ENCODE measurements around the gene COMTD1. TPM values are rescaled to one million over a fixed set of nuclear protein-coding genes. Genes with fewer than 3 reads are reported as not detected.

Gene COMTD1
- polyA plus RNA-seq, 1 of the 3 experiments (the other 2 are of a cell fraction), result 7.6 TPM

DNA sequence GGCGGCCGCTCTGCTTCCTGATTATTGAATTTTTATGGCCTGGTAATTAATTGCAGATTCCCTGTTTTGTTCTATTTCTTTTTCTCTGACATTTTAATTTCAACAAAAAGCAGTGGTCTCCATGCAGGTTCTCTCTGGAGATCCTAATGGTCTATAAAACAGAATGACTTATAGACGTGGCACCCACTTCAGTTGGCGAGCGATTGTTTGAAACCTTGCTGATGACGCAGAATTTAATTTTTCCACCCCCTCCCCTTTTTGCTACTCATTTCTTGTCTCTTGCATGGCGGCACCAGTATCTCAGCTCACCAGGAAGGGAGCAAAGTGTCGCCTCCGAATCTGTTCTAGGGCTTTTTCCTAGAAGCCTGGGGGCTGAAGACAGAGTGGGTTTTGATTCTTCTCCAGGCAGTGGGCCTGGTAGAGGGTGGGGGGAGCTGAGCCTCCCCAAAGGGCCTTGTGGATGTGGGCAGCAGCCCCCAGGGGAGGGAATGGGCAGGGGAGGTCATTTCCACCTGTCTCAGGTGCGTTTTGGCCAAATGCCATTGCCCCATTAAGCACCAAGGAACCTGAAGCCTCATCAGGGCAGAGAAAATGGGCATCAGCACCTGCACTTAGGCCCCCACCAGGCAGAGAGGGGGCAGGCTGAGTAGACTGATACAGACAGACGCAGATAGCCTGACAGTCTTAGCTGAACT is 3.5 kb upstream of the COMTD1 start:
- ChIA-PET POLR2A (no interaction called here), CTCF (interaction anchor here (1.1 to 5.5 kb wide), 5 partner anchors 9 to 127 kb away, joined by 4 to 40 read pairs (median 5); partner anchors contain the start of gene SAMD8)
- no peaks in the 10 kb centered on the region for H3K36me3 ChIP-seq (replicated peaks in 1 of 2; ENCODE audit: control insufficient read depth in 1 of 2, insufficient read depth in 2 of 2, low read length in 1 of 2)
- no peak overlapping the region for H3K4me3 ChIP-seq (ENCODE audit: low read depth in 2 of 2, low read length in 1 of 2)
- no peaks in the 10 kb centered on the region for H3K9me2 ChIP-seq
- TF ChIP-seq, protein P1, sequence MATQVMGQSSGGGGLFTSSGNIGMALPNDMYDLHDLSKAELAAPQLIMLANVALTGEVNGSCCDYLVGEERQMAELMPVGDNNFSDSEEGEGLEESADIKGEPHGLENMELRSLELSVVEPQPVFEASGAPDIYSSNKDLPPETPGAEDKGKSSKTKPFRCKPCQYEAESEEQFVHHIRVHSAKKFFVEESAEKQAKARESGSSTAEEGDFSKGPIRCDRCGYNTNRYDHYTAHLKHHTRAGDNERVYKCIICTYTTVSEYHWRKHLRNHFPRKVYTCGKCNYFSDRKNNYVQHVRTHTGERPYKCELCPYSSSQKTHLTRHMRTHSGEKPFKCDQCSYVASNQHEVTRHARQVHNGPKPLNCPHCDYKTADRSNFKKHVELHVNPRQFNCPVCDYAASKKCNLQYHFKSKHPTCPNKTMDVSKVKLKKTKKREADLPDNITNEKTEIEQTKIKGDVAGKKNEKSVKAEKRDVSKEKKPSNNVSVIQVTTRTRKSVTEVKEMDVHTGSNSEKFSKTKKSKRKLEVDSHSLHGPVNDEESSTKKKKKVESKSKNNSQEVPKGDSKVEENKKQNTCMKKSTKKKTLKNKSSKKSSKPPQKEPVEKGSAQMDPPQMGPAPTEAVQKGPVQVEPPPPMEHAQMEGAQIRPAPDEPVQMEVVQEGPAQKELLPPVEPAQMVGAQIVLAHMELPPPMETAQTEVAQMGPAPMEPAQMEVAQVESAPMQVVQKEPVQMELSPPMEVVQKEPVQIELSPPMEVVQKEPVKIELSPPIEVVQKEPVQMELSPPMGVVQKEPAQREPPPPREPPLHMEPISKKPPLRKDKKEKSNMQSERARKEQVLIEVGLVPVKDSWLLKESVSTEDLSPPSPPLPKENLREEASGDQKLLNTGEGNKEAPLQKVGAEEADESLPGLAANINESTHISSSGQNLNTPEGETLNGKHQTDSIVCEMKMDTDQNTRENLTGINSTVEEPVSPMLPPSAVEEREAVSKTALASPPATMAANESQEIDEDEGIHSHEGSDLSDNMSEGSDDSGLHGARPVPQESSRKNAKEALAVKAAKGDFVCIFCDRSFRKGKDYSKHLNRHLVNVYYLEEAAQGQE (IDR thresholded peaks at IDR 0.05; ENCODE audit: low read depth, low read length), result no peak
- 0 out of 4 replicates have a peak, but pooled peaks of 1 of the 2 experiments have one; percentile 41 for TF ChIP-seq EP300 (IDR thresholded peaks at IDR 0.05; ENCODE audit: borderline replicate concordance in 1 of 2, low read depth in 1 of 2, low read length in 1 of 2)
- H4K20me1 ChIP-seq (ENCODE audit: insufficient read depth), result no peaks in the 10 kb centered on the region
- no peak for DNase-seq
- no peaks in the 10 kb centered on the region for H3K9me3 ChIP-seq
- no peaks in the 10 kb centered on the region for H3K27me3 ChIP-seq (ENCODE audit: insufficient read depth)
- no peak overlapping the region for H3K9ac ChIP-seq
- H3K4me2 ChIP-seq, result no peak overlapping the region
- no peaks in the 10 kb centered on the region for H3K79me2 ChIP-seq (ENCODE audit: insufficient read depth)
- no peak overlapping the region for H3K27ac ChIP-seq (ENCODE audit: low read depth in 2 of 2, low read length in 1 of 2)
- peaks cover 4% of the 10 kb centered on the region for H3F3A ChIP-seq (replicated peaks; ENCODE audit: insufficient read depth)
- no peak overlapping the region for H2AFZ ChIP-seq (ENCODE audit: low read depth)
- H3K4me1 ChIP-seq (ENCODE audit: control insufficient read depth in 1 of 2, insufficient read depth in 2 of 2, low read depth in 1 of 2, low read length in 1 of 2), result peaks cover 0 to 24% of the 10 kb centered on the region in 2 experiments; a peak in 1 of 4 replicates
- WGBS (ENCODE audit: low lambda C conversion rate), result 66% methylated on average over 10 of the region's 11 CpGs

DNA sequence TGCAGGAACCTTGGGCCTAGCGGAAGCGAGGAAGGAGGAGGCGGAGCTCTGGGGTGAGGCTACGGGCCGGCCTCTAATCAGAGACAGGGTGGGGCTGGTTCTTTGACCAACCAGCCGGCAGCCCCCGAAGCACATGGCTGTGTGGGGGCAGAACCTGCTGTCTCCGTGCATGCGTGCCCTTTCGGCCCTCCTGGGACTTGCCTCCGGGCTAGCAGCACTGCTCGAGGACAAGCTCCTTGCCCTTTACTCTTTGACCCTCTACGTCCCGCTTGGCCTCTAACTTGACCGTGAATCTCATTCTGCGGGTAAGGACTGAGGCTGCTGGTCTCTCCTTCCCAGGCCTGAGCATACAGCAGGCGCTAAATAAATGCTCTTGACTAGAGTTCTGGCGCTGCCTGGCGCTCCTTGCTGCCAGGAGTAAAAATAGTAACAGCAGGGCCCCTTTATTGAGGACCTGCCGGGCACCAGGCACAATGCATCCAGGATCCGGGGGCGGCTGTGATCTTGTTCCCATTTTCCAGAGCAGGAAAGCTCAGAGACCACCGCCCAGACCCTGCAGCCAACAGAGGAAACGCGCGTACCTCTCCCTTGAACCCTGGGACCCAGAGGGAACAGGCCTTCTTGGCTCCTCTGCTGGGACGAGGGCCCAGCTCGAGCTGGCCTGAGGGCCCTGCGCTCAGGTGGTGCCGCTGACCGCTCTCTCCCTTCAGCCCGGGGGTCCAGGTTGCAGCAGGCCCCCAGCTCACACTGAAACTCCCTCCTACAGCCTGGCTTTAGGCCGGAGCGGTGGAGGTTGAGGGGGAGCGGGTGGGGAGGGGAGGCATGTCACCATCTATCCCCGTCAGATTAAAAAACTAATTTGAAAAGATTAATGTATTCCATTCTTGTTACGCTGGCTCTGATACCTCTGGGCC is 2.7 kb upstream of the COMTD1 start:
- WGBS (ENCODE audit: low lambda C conversion rate), result 86% methylated on average over 29 of the region's 37 CpGs
- ChIA-PET POLR2A (interaction anchor here (1.2 kb wide), 1 partner anchor 29 kb away, joined by 3 read pairs; no protein-coding TSS in a partner anchor), CTCF (interaction anchor here (1.1 to 5.5 kb wide), 5 partner anchors 22 to 996 kb away, joined by 4 to 40 read pairs (median 13); partner anchors contain the start of genes SAMD8 and ZNF503)

More for the DNA sequence above, 2.7 kb upstream of the COMTD1 start:
- TF ChIP-seq TAF1 (IDR thresholded peaks at IDR 0.05; ENCODE audit: borderline replicate concordance, low read depth, low read length) (no peak), JUND (IDR thresholded peaks at IDR 0.05) (no peak), MXI1 (IDR thresholded peaks at IDR 0.05; ENCODE audit: low read depth, low read length) (no peak), FOXM1 (IDR thresholded peaks at IDR 0.05; ENCODE audit: low read depth) (no peak), SMC3 (IDR thresholded peaks at IDR 0.05; ENCODE audit: low read depth, low read length) (no peak), TEAD4 (IDR thresholded peaks at IDR 0.05; ENCODE audit: borderline replicate concordance, insufficient read depth) (no peak)
- no peak overlapping the region for H3K27ac ChIP-seq (ENCODE audit: low read depth in 2 of 2, low read length in 1 of 2)
- H3K9me2 ChIP-seq, result no peaks in the 10 kb centered on the region
- no peaks in the 10 kb centered on the region for H3K79me2 ChIP-seq (ENCODE audit: insufficient read depth)
- no peaks in the 10 kb centered on the region for H4K20me1 ChIP-seq (ENCODE audit: insufficient read depth)
- H3K4me3 ChIP-seq (ENCODE audit: low read depth in 2 of 2, low read length in 1 of 2), result no peak overlapping the region
- H3K4me1 ChIP-seq (ENCODE audit: control insufficient read depth in 1 of 2, insufficient read depth in 2 of 2, low read depth in 1 of 2, low read length in 1 of 2), result peaks cover 0 to 30% of the 10 kb centered on the region in 2 experiments; a peak in 1 of 4 replicates
- H3K9me3 ChIP-seq, result no peaks in the 10 kb centered on the region
- no peaks in the 10 kb centered on the region for H3K27me3 ChIP-seq (ENCODE audit: insufficient read depth)
- H3K9ac ChIP-seq, result no peak overlapping the region
- no peak overlapping the region for H2AFZ ChIP-seq (ENCODE audit: low read depth)
- no peak overlapping the region for H3K4me2 ChIP-seq
- peak; percentile 66 for DNase-seq
- H3F3A ChIP-seq (replicated peaks; ENCODE audit: insufficient read depth), result peaks cover 9% of the 10 kb centered on the region
- H3K36me3 ChIP-seq (replicated peaks in 1 of 2; ENCODE audit: control insufficient read depth in 1 of 2, insufficient read depth in 2 of 2, low read length in 1 of 2), result peaks cover 0 to under 1% of the 10 kb centered on the region in 2 experiments

Data from SK-N-SH (cell line).